ENCODE data around the gene OR10G8. TPM values are rescaled to one million over a fixed set of nuclear protein-coding genes. Genes with fewer than 3 reads are reported as not detected.
"Not testable (repeated sequence)": the region's sequence is repeated elsewhere in the genome, so short reads cannot be mapped to it uniquely, and the experiment has no call there.

OR10G8 gene, protein sequence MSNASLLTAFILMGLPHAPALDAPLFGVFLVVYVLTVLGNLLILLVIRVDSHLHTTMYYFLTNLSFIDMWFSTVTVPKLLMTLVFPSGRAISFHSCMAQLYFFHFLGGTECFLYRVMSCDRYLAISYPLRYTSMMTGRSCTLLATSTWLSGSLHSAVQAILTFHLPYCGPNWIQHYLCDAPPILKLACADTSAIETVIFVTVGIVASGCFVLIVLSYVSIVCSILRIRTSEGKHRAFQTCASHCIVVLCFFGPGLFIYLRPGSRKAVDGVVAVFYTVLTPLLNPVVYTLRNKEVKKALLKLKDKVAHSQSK
- total RNA-seq, result not detected

DNA sequence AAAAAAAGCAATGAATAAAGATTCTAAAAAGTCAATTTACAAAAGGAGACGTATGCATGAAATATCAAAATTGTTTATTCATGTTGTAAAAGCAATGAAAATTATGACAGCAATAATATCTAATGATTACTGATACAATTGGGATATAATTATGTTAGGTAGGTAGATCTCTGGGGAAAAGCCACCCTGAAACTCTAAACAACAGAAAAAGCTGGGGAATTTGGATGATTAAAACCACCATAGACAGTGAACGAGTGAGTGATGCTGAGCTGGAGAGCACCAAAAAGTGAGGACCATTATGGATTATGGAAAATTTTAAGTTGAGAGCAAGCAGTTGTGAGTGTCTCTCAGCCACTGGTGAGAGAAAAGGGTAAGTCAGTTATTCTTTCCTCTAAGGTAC is at the start of gene OR10G8:
TSS of gene OR10G8 (plus strand) at position 301 of the 400 bp plus-strand sequence. CDS start 2,825 bp downstream, outside the sequence.
- Histone ChIP-seq H3K4me3 (no peak within 1 kb of the TSS), H3K36me3 (no peaks in the 10 kb centered on the region)
- TF ChIP-seq, protein P1, sequence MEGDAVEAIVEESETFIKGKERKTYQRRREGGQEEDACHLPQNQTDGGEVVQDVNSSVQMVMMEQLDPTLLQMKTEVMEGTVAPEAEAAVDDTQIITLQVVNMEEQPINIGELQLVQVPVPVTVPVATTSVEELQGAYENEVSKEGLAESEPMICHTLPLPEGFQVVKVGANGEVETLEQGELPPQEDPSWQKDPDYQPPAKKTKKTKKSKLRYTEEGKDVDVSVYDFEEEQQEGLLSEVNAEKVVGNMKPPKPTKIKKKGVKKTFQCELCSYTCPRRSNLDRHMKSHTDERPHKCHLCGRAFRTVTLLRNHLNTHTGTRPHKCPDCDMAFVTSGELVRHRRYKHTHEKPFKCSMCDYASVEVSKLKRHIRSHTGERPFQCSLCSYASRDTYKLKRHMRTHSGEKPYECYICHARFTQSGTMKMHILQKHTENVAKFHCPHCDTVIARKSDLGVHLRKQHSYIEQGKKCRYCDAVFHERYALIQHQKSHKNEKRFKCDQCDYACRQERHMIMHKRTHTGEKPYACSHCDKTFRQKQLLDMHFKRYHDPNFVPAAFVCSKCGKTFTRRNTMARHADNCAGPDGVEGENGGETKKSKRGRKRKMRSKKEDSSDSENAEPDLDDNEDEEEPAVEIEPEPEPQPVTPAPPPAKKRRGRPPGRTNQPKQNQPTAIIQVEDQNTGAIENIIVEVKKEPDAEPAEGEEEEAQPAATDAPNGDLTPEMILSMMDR (IDR thresholded peaks at IDR 0.05), result no peak

DNA sequence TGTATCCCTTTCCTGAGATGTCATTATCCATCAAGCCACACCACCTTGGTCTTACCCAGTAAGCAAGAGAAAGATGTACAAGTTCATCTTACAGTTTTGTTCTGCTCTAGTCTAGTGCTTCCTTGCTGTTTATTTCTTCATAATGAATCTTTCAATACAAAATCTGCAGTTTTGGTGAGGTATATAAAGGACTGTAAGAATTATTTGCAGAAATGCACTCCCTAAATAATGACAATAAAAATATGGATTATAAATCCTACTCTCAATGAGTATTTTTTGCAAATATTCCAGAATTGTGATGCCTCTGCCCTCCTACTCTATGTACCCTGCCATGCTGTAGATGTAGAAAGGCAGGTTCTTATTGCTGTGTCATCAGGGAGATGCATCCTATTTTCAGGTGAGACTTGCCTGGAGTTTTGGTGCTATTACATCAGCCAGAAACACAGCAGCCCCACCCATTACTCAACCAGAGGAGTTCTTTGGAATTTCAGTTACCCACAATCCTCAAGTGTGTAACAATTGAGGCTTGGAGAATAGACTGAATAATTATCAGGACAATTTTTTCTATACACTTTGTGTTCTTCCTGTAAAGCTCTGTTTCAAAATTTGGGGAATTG is 48.8 kb upstream of the OR10G8 start, which contains the start of gene OR10S1:
TSS of gene OR10S1 (minus strand) at position 51 of the 617 bp plus-strand sequence. CDS start 117 bp downstream, outside the sequence.
- H3K9me3 ChIP-seq, result no peaks in the 10 kb centered on the region
- no peaks in the 10 kb centered on the region for H3K27me3 ChIP-seq
- H3K36me3 ChIP-seq, result no peaks in the 10 kb centered on the region
- no peak within 1 kb of the TSS for H3K27ac ChIP-seq
- DNase-seq (ENCODE audit: low spot score), result no peak
- TF ChIP-seq, protein P1 (IDR thresholded peaks at IDR 0.05), result no peak
- H3K4me3 ChIP-seq, result no peak within 1 kb of the TSS
- no peaks in the 10 kb centered on the region for H3K4me1 ChIP-seq

More for the DNA sequence above, at the start of gene OR10G8:
- Histone ChIP-seq H3K4me1 (no peaks in the 10 kb centered on the region), H3K27me3 (no peaks in the 10 kb centered on the region), H3K27ac (no peak within 1 kb of the TSS), H3K9me3 (no peaks in the 10 kb centered on the region)
- DNase-seq (ENCODE audit: low spot score), result no peak

DNA sequence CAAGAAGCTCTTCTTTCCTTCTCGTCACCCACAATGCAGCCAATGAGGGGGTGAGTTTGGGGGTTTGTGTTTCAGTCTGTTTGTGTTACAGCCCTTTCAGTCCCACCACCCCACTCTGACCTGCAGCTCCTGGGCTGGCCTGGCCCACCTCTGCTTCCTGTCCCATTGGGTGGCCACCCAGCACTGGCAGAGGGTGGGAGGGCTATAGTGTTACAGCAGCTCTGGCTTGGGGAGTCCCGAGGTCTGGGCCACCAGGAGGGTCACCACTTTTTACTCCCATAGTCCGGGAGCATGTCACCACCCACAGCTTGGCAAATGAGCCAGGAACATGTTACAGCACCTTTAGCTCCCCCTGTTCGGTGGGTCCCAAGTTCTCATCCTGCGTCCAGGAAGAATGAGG is 47.3 kb upstream of the OR10G8 start:
- H3K4me3 ChIP-seq, result no peak overlapping the region
- TF ChIP-seq, protein P1 (IDR thresholded peaks at IDR 0.05), result no peak
- H3K27me3 ChIP-seq, result no peaks in the 10 kb centered on the region
- DNase-seq (ENCODE audit: low spot score), result no peak
- H3K36me3 ChIP-seq, result no peaks in the 10 kb centered on the region
- H3K4me1 ChIP-seq, result no peaks in the 10 kb centered on the region
- H3K27ac ChIP-seq, result no peak overlapping the region
- no peaks in the 10 kb centered on the region for H3K9me3 ChIP-seq

DNA sequence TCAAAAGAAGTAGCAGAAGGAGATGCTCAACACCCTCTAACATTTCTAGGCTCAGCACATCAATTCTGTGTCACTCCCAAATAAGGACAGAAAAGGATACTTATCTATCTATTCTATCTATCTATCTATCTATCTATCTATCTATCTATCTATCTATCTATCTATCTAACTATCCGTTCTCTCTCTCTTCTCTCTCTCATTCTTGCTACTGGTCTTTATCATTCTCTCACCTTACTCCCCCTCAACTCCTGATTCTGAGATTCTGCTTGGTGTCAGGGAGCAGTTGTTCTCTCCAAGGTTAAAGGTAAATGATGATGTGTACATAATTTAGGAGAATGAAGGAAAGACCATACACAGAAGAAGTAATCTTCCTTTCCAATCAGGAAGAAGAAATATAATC is 31.5 kb upstream of the OR10G8 start, which contains the start of gene OR10G6:
TSS of gene OR10G6 (minus strand) at position 43 of the 400 bp plus-strand sequence. CDS start at position 43, 0 bp downstream.
- no peak for DNase-seq (ENCODE audit: low spot score)
- Histone ChIP-seq H3K27me3 (no peaks in the 10 kb centered on the region), H3K4me1 (no peaks in the 10 kb centered on the region), H3K36me3 (no peaks in the 10 kb centered on the region), H3K27ac (no peak within 1 kb of the TSS), H3K9me3 (no peaks in the 10 kb centered on the region), H3K4me3 (no peak within 1 kb of the TSS)
- TF ChIP-seq, protein P1 (IDR thresholded peaks at IDR 0.05), result no peak

DNA sequence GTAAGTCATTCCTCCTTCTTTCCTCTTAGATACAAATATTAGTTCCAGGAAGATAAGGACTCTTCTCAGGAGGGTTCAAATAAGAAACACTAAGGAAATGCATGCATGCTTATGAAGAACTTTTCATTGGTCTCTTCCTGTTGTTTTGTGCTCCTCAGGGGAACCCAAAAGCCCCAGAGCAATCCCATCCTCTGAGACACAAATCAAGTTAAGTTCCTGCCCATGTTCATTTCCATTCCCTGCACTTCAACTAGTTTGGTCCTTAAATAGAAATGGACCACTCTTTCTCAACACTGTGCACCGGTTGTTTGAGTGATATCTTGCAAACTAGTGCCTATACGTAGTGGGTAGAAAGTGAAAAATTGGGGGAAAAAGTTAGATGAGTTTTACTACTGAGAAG is 13.9 kb upstream of the OR10G8 start, which contains the start of gene OR10G4:
TSS of gene OR10G4 (plus strand) at position 301 of the 400 bp plus-strand sequence. CDS start 2,578 bp downstream, outside the sequence.
- no peak within 1 kb of the TSS for H3K27ac ChIP-seq
- TF ChIP-seq, protein P1 (IDR thresholded peaks at IDR 0.05), result no peak
- no peak for DNase-seq (ENCODE audit: low spot score)
- no peaks in the 10 kb centered on the region for H3K27me3 ChIP-seq
- no peaks in the 10 kb centered on the region for H3K9me3 ChIP-seq
- H3K4me3 ChIP-seq, result no peak within 1 kb of the TSS
- H3K4me1 ChIP-seq, result no peaks in the 10 kb centered on the region
- H3K36me3 ChIP-seq, result no peaks in the 10 kb centered on the region

DNA sequence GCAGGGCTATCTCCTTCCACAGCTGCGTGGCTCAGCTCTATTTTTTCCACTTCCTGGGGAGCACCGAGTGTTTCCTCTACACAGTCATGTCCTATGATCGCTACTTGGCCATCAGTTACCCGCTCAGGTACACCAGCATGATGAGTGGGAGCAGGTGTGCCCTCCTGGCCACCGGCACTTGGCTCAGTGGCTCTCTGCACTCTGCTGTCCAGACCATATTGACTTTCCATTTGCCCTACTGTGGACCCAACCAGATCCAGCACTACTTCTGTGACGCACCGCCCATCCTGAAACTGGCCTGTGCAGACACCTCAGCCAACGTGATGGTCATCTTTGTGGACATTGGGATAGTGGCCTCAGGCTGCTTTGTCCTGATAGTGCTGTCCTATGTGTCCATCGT is 10.8 kb upstream of the OR10G8 start:
- H3K27me3 ChIP-seq; H3K4me1 ChIP-seq; H3K27ac ChIP-seq; H3K4me3 ChIP-seq; DNase-seq (ENCODE audit: low spot score); H3K36me3 ChIP-seq; H3K9me3 ChIP-seq: not testable (repeated sequence)
